Ramos (cell line): ENCODE measurements around the gene OR6J1.
"Not testable (repeated sequence)": the region's sequence is repeated elsewhere in the genome, so short reads cannot be mapped to it uniquely, and the experiment has no call there.

Experiments used
- in situ Hi-C: fragments of 300-500 bp; cut with MboI; formaldehyde crosslinking; loops from one replicate; pipeline ENCODE4 v1.14.3; 2022; ENCODE audit warnings: low sequenced_read_pairs; ENCODE audit not compliant: unreplicated experiment

The OR6J1 gene

GRCh38 chr14:22656226-22656625 is 12.1 kb upstream of the OR6J1 start:
- in situ Hi-C loops: loop anchor here (10.0 kb wide), 2 partner anchors 189 to 271 kb away; no protein-coding TSS in a partner anchor

GRCh38 chr14:22653012-22653621 is 9.0 kb upstream of the OR6J1 start:
- in situ Hi-C loops: loop anchor here (10.0 kb wide), 2 partner anchors 192 to 268 kb away; no protein-coding TSS in a partner anchor

GRCh38 chr14:22651586-22651985 is 7.4 kb upstream of the OR6J1 start:
- in situ Hi-C loops: loop anchor here (10.0 kb wide), 2 partner anchors 193 to 267 kb away; no protein-coding TSS in a partner anchor

GRCh38 chr14:22650960-22651521 is 6.9 kb upstream of the OR6J1 start:
- in situ Hi-C loops: loop anchor here (10.0 kb wide), 2 partner anchors 194 to 266 kb away; no protein-coding TSS in a partner anchor

- in situ Hi-C loops: loop anchor here (10.0 kb wide), 2 partner anchors 195 to 265 kb away; no protein-coding TSS in a partner anchor
Observed at GRCh38 chr14:22650046-22650739, 6.0 kb upstream of the OR6J1 start.

- in situ Hi-C loops: no loop called here
Observed at GRCh38 chr14:22648506-22648905, 4.4 kb upstream of the OR6J1 start.

GRCh38 chr14:22646570-22647254 is 2.6 kb upstream of the OR6J1 start:
- in situ Hi-C loops: no loop called here

DNA sequence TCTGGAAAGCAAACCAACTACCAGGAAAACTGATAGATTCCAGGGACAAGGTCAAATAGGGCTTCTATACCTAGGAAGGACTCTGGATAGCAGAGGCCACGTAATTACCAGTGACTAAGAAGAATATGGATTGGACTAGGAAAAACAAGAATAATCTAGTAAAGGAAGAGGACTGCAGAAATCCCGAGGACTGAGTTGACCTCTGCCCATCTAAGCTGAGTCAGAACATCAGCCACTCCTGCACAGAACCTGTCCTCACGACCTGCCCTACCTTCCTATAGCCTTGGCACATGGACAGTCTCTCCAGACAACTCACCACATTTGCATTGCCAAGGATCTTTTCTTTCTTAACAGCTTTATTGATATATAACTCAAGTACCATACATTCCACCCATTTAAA is 2.3 kb downstream of the OR6J1 start:
- in situ Hi-C loops: no loop called here

- in situ Hi-C loops: no loop called here
Observed at GRCh38 chr14:22640192-22640591, 4.0 kb downstream of the OR6J1 start.

DNA sequence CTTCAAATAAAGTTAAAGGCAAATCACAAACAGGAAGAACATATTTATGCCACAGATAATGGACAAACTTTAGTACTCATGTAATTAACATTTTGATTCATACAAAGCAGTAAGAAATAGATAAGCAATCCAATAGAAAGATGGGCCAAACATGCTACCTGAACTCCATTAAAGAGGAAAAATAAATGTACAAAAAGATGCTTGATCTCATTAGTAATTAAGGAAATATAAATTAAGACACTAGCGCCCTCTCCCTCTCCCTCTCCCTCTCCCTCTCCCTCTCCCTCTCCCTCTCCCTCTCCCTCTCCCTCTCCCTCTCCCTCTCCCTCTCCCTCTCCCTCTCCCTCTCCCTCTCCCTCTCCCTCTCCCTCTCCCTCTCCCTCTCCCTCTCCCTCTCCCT is 8.2 kb downstream of the OR6J1 start:
- in situ Hi-C loops: not testable (repeated sequence)

DNA sequence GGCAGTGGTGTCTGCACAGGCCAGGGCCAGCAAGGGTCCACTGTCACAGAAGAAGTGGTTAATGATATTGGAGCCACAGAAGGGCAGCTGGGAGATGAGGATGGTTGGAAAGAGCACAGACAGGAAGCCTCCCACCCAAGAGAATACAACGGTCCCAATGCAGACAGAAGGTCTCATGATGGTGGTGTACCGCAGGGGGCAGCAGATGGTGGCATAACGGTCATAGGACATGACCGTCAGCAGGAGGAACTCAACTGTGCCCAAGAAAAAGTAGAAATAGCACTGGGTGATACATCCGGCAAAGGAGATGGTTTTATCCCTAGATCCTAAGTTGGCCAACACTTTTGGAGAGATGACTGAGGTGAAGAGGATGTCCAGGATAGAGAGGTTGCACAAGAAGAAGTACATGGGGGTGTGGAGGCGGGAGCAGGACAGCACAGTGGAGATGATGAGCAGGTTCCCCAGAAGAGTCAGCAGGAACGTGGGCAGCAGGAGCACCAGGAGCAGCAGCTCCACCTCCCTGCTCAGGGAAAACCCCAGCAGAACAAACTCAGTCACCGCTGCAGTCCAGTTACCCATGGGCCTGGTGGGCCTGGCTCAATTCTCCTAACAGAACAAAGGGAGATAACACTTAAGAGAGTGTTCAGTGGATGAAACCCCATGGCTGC is 9.8 kb downstream of the OR6J1 start:
- in situ Hi-C loops: no loop called here

DNA sequence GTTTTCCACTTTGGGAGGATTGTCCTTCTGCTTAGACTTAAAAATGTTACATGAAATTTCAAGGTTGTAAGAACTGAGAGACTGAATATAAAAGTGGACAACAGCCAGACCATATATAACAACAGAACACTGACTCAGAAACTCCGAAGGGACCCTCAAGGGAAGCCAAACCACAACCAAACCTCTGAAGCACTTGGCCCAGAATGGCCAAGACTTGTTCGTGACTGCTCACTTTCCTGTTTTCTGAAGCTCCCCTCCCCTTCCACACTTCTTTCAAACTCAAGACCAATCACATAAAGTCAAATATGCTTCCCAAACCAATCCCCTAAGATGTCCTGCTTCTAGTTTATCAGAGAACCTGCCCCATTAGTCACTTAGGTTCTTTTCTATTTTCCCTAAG is 13.7 kb downstream of the OR6J1 start:
- in situ Hi-C loops: no loop called here

DNA sequence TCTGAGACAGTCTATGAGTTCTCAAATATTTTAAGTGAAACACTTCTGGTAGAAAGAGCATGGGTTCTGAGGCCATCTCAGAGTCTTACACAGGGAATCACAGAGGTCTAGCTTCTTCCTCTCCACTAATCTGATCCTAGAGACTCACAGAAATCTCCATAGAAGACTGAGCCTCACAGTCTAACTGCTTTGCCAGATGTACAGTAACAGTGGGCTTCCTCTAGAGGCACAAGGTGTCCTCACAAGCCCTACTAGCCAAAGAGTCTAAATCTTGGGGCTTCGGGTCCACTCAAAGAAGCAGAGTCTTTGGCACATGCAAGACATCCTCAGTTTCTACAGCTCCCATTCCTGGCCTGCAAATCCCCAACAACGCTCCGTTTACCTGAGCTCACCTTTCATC is 14.1 kb downstream of the OR6J1 start:
- in situ Hi-C loops: no loop called here

- in situ Hi-C loops: no loop called here
Observed at GRCh38 chr14:22629361-22629760, 14.8 kb downstream of the OR6J1 start.

DNA sequence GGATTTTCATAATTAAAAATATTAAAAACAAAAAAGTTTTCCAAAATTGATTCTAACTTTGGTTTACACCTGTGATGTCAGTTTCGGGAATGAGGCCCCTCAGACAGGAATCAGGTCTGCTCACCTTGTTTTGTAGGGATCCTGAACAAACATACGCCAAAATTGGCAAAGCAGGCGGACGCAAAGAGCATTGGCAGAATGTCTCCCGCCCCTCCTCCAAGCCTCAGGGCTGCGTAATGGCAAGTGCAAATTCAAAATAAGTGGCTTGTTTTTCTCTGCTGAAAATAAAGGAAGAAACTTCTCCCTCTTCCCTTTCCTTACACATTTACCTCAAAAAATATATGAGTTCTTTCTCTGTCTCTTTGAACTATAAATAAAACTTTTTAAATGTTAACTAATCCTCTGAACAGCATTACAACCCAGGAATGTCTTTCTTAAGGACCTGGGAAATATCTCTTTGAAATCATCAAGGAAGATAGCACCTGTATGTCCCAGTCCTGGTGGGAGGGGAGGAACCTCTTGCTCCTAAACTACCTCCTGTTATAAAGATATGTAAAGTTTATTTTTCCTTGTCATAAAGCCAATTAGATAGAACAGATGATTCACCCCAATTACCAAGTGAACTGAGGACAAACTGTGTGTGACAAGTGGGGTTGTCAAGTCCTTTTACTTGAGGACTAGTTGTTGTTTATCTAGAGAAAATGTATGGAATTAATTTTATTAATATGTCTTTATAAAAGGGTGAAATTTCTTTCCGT is 16.5 kb downstream of the OR6J1 start:
- in situ Hi-C loops: no loop called here

DNA sequence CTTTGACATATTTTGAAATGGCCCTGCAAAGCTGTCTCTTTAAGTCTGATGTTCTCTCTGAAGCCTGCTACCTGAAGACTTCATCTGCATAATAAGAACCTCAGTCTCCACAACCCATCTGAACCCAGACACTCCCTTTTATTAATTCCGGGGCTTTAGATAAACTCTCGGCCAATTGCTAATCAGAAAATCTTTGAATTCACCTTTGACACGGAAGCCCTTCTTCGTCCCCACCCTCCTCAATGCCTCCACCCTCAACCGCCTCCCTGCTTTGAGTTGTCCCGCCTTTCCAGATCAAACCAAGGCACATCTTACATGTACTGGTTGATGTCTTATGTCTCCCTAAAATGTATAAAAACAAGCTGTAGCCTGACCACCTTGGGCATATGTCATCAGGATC is 17.6 kb downstream of the OR6J1 start:
- in situ Hi-C loops: no loop called here

GRCh38 chr14:22623047-22623446 is 21.1 kb downstream of the OR6J1 start:
- in situ Hi-C loops: no loop called here

DNA sequence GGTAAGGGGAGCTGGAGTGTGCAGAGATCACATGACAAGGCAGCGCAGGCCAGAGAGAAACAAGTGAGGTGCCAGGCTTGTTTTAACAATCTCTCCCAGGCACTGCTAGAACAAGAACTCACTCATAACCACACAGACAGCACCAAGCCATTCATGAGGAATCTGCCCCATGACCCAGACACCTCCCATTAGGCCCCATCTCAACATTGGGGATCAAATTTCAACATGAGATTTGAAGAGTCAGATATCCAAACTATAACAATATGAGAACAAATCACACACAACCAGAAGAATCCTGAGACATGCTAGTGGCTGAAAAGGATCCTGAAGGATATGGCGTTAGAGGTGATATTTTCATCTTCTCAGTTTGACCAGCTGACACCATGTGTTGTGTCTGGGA is 21.9 kb downstream of the OR6J1 start:
- in situ Hi-C loops: no loop called here

- in situ Hi-C loops: not testable (repeated sequence)
Observed at GRCh38 chr14:22615765-22616164, 28.4 kb downstream of the OR6J1 start.
